HepG2 (cell line): ENCODE measurements around the gene ARMH3. TPM values are rescaled to one million over a fixed set of nuclear protein-coding genes. Genes with fewer than 3 reads are reported as not detected.
A peak's percentile ranks its signal among the peaks of the same experiment; 100 is the strongest.

Experiments
- BORCS8-MEF2B ChIP-seq: sonication (generic); formaldehyde crosslinking; IDR thresholded peaks from 2 replicates; pipeline ENCODE4 v1.8.0; 2022; ENCODE audit warnings: mild to moderate bottlenecking, missing genetic modification reagents
- CBX2 ChIP-seq, 2 experiments: fragments of 200-600 bp in 1 of 2; sonication (generic); formaldehyde crosslinking in 1 of 2; IDR thresholded peaks; 2 replicates each; pipeline versions ENCODE4 v1.7.0 to v1.8.1; 2018 to 2022; ENCODE audit warnings: low read depth in 2 of 2, low read length in 1 of 2, mild to moderate bottlenecking in 1 of 2, missing genetic modification reagents in 1 of 2
- CHCHD3 ChIP-seq: sonication (generic); formaldehyde crosslinking; IDR thresholded peaks from 2 replicates; pipeline ENCODE4 v1.8.0; 2022; ENCODE audit warnings: mild to moderate bottlenecking, missing genetic modification reagents, moderate library complexity
- HDAC6 ChIP-seq: fragments of 200-600 bp; sonication (generic); IDR thresholded peaks from 2 replicates; pipeline ENCODE4 v1.7.0; 2017; ENCODE audit warnings: mild to moderate bottlenecking, antibody characterized with exemption, low read length, low read depth
- HMG20B ChIP-seq: conservative IDR thresholded peaks from 2 replicates; pipeline ENCODE4 v1.6.1; 2016; ENCODE audit warnings: missing genetic modification reagents, missing compliant biosample characterization
- JUN ChIP-seq: sonication (generic); formaldehyde crosslinking; IDR thresholded peaks from 2 replicates; pipeline ENCODE4 v1.4.0; 2020; ENCODE audit warnings: mild to moderate bottlenecking, missing genetic modification reagents
- JUND ChIP-seq: sonication (generic); formaldehyde crosslinking; IDR thresholded peaks from 2 replicates; pipeline ENCODE4 v1.8.0; 2022; ENCODE audit warnings: mild to moderate bottlenecking, missing genetic modification reagents
- RBM39 ChIP-seq: fragments of 200-400 bp; formaldehyde crosslinking; IDR thresholded peaks from one replicate; pipeline ENCODE4 v1.6.1; 2018; ENCODE audit warnings: antibody characterized with exemption, mild to moderate bottlenecking, low read depth, low read length; ENCODE audit not compliant: poor library complexity, severe bottlenecking
- SNRNP70 ChIP-seq: fragments of 200-400 bp; formaldehyde crosslinking; IDR thresholded peaks from 2 replicates; pipeline ENCODE4 v1.6.1; 2017; ENCODE audit warnings: mild to moderate bottlenecking, low read depth, low read length, moderate library complexity
- ZFP36L2 ChIP-seq: sonication (generic); formaldehyde crosslinking; IDR thresholded peaks from 2 replicates; pipeline ENCODE4 v1.4.0; 2020; ENCODE audit warnings: missing genetic modification reagents
- ZIK1 ChIP-seq: sonication (generic); formaldehyde crosslinking; IDR thresholded peaks from 2 replicates; pipeline ENCODE4 v1.5.0; 2020; ENCODE audit warnings: mild to moderate bottlenecking, low read depth, missing genetic modification reagents, borderline replicate concordance
- ZNF292 ChIP-seq: sonication (generic); formaldehyde crosslinking; IDR thresholded peaks from 2 replicates; pipeline ENCODE4 v1.8.1; 2022; ENCODE audit warnings: mild to moderate bottlenecking, low read depth, missing genetic modification reagents, borderline replicate concordance
- ZNF296 ChIP-seq: sonication (generic); formaldehyde crosslinking; conservative IDR thresholded peaks from 2 replicates; pipeline ENCODE4 v1.5.0; 2020; ENCODE audit warnings: mild to moderate bottlenecking, missing genetic modification reagents
- ZNF33B ChIP-seq: sonication (generic); formaldehyde crosslinking; IDR thresholded peaks from 2 replicates; pipeline ENCODE4 v1.5.1; 2020; ENCODE audit warnings: mild to moderate bottlenecking, missing genetic modification reagents
- ZNF431 ChIP-seq: sonication (generic); formaldehyde crosslinking; IDR thresholded peaks from 2 replicates; pipeline ENCODE4 v1.9.0; 2022; ENCODE audit warnings: missing genetic modification reagents, low read depth, mild to moderate bottlenecking, borderline replicate concordance
- ZNF546 ChIP-seq: sonication (generic); formaldehyde crosslinking; conservative IDR thresholded peaks from 2 replicates; pipeline ENCODE4 v1.8.1; 2023; ENCODE audit warnings: mild to moderate bottlenecking, missing genetic modification reagents
- ZZZ3 ChIP-seq: sonication (generic); formaldehyde crosslinking; IDR thresholded peaks from 2 replicates; pipeline ENCODE4 v1.4.0; 2020; ENCODE audit warnings: missing genetic modification reagents, mild to moderate bottlenecking, borderline replicate concordance
- polyA plus RNA-seq, 8 experiments: library from polyadenylated mRNA; depleted of rRNA in 3 of 8; stranded (reverse) in 7 of 8; unstranded in 1 of 8; fragments of >200 nt; fragmentation: Illumina TruSeq in 4 of 8; extraction: Trizol in 4 of 8; gene quantifications; 2 replicates each; pipeline versions ENCODE4 v1.2.1 to v1.2.3, GENCODE V29; 2011 to 2016; ENCODE audit warnings: low read depth in 4 of 8, missing spikeins in 1 of 8, mixed read lengths in 1 of 8; ENCODE audit not compliant: insufficient read depth in 1 of 8
- total RNA-seq, 5 experiments: library from RNA; depleted of rRNA; stranded (reverse); fragments of >200 nt; fragmentation: Illumina TruSeq; extraction: Trizol; gene quantifications; 2 replicates each; pipeline ENCODE4 v1.2.3, GENCODE V29; 2016; ENCODE audit warnings: low read depth in 1 of 5
- TF ChIP-seq, protein P1 (sequence below): conservative IDR thresholded peaks from 2 replicates; pipeline ENCODE4 v1.6.1; 2018; ENCODE audit warnings: missing genetic modification reagents
- TF ChIP-seq, protein P2 (sequence below): sonication (generic); formaldehyde crosslinking; IDR thresholded peaks from 2 replicates; pipeline ENCODE4 v1.4.0; 2020; ENCODE audit warnings: mild to moderate bottlenecking, missing genetic modification reagents

Gene ARMH3
- total and polyA plus RNA-seq, 2 of the 13 experiments (the other 11 are each of a cell fraction or from before 2014, with no cell fraction given) = 8.4 to 16.9 TPM

DNA sequence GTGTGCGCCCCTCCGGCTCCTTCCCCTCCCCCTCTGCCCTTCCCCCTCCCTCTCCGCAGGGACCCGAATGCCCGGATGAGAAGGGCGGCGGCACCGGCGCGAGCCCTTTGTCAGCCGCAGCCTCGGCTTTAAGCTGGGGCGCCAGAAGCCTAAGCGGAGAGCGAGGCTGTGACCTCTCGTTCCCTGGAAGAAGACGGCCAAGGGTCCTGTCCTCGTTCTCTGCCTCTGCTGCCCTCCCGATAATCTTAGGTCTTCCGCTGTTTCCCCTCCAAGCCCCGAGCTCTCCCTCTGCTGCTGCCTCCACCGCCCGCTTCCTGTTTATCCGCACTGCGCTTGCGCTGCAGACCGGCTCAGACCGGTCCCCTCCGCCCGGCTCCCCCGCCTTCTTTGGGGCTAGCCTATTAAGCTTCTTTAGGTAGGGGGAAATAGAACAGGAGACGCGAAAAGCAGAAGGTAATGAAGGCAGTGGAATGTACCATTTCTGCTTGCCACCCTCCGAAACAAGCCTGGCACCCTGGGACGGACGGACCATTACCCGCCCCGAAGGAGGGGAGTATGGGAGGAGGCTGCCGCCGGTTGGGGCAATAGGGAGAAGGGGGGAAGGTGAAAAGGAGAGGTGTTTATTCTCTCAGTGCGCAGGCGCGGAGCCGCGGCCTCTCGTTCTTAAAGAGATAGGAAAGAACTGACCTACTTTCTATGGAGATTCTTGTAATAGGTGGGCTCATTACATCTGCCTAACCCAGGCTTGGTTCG is 237.7 kb downstream of the ARMH3 start, which contains the start of gene OGA (continued):
- TF ChIP-seq, protein P1, sequence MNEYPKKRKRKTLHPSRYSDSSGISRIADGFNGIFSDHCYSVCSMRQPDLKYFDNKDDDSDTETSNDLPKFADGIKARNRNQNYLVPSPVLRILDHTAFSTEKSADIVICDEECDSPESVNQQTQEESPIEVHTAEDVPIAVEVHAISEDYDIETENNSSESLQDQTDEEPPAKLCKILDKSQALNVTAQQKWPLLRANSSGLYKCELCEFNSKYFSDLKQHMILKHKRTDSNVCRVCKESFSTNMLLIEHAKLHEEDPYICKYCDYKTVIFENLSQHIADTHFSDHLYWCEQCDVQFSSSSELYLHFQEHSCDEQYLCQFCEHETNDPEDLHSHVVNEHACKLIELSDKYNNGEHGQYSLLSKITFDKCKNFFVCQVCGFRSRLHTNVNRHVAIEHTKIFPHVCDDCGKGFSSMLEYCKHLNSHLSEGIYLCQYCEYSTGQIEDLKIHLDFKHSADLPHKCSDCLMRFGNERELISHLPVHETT (CRISPR knock-in tag) = 0 out of 2 replicates have a peak, but pooled peaks have one; percentile 28
- TF ChIP-seq BORCS8-MEF2B (CRISPR knock-in tag) (0 out of 2 replicates have a peak, but pooled peaks have one; percentile 62), ZZZ3 (CRISPR knock-in tag) (no peak; the same call in 1 of the 2 replicates), ZFP36L2 (CRISPR knock-in tag) (no peak), JUN (no peak), ZNF33B (CRISPR knock-in tag) (0 out of 2 replicates have a peak, but pooled peaks have one; percentile 20), CBX2 (IDR thresholded peaks at IDR 0.05; ENCODE audit: low read depth, low read length) (no peak), CBX2 (CRISPR knock-in tag; IDR thresholded peaks at IDR 0.05; ENCODE audit: low read depth) (no peak), ZNF292 (CRISPR knock-in tag) (no peak), ZNF546 (CRISPR knock-in tag) (0 out of 2 replicates have a peak, but pooled peaks have one; percentile 18), HMG20B (CRISPR knock-in tag) (no peak), SNRNP70 (no peak), JUND (CRISPR knock-in tag) (no peak), RBM39 (no peak), HDAC6 (no peak), ZIK1 (CRISPR knock-in tag) (peak; percentile 25; the same call in 1 of the 2 replicates), ZNF431 (CRISPR knock-in tag) (peak; percentile 58; the same call in 1 of the 2 replicates), CHCHD3 (CRISPR knock-in tag) (no peak), ZNF296 (CRISPR knock-in tag) (0 out of 2 replicates have a peak, but pooled peaks have one; percentile 54)
- TF ChIP-seq, protein P2, sequence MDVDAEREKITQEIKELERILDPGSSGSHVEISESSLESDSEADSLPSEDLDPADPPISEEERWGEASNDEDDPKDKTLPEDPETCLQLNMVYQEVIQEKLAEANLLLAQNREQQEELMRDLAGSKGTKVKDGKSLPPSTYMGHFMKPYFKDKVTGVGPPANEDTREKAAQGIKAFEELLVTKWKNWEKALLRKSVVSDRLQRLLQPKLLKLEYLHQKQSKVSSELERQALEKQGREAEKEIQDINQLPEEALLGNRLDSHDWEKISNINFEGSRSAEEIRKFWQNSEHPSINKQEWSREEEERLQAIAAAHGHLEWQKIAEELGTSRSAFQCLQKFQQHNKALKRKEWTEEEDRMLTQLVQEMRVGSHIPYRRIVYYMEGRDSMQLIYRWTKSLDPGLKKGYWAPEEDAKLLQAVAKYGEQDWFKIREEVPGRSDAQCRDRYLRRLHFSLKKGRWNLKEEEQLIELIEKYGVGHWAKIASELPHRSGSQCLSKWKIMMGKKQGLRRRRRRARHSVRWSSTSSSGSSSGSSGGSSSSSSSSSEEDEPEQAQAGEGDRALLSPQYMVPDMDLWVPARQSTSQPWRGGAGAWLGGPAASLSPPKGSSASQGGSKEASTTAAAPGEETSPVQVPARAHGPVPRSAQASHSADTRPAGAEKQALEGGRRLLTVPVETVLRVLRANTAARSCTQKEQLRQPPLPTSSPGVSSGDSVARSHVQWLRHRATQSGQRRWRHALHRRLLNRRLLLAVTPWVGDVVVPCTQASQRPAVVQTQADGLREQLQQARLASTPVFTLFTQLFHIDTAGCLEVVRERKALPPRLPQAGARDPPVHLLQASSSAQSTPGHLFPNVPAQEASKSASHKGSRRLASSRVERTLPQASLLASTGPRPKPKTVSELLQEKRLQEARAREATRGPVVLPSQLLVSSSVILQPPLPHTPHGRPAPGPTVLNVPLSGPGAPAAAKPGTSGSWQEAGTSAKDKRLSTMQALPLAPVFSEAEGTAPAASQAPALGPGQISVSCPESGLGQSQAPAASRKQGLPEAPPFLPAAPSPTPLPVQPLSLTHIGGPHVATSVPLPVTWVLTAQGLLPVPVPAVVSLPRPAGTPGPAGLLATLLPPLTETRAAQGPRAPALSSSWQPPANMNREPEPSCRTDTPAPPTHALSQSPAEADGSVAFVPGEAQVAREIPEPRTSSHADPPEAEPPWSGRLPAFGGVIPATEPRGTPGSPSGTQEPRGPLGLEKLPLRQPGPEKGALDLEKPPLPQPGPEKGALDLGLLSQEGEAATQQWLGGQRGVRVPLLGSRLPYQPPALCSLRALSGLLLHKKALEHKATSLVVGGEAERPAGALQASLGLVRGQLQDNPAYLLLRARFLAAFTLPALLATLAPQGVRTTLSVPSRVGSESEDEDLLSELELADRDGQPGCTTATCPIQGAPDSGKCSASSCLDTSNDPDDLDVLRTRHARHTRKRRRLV (CRISPR knock-in tag) = 0 out of 2 replicates have a peak, but pooled peaks have one; percentile 22
